Measurements from ENCODE around the gene SCFD2.

SCFD2 gene

GRCh38 chr4:52964561-52965101, 401.2 kb downstream of the SCFD2 start:
- no peak for DNase-seq (ENCODE audit: low read depth in 2 of 2, low spot score in 1 of 2)

- DNase-seq (ENCODE audit: low read depth in 2 of 2, low spot score in 1 of 2) = no peak
Observed at GRCh38 chr4:52964011-52964410, 401.9 kb downstream of the SCFD2 start.

GRCh38 chr4:52962721-52963120, 403.1 kb downstream of the SCFD2 start:
- DNase-seq (ENCODE audit: low read depth in 2 of 2, low spot score in 1 of 2) = no peak

- no peak for DNase-seq (ENCODE audit: low read depth in 2 of 2, low spot score in 1 of 2)
Observed at GRCh38 chr4:52961666-52962412, 404.0 kb downstream of the SCFD2 start.

- DNase-seq (ENCODE audit: low read depth in 2 of 2, low spot score in 1 of 2) = no peak
Observed at GRCh38 chr4:52959541-52959940, 406.3 kb downstream of the SCFD2 start.

- no peak for DNase-seq (ENCODE audit: low read depth in 2 of 2, low spot score in 1 of 2)
Observed at GRCh38 chr4:52957835-52958631, 407.8 kb downstream of the SCFD2 start.

- DNase-seq (ENCODE audit: low read depth in 2 of 2, low spot score in 1 of 2) = no peak
Observed at GRCh38 chr4:52957220-52957686, 408.6 kb downstream of the SCFD2 start.

- no peak for DNase-seq (ENCODE audit: low read depth in 2 of 2, low spot score in 1 of 2)
Observed at GRCh38 chr4:52956691-52957090, 409.2 kb downstream of the SCFD2 start.

- no peak for DNase-seq (ENCODE audit: low read depth in 2 of 2, low spot score in 1 of 2)
Observed at GRCh38 chr4:52954560-52955170, 411.2 kb downstream of the SCFD2 start.

- DNase-seq (ENCODE audit: low read depth in 2 of 2, low spot score in 1 of 2) = no peak
Observed at GRCh38 chr4:52952540-52952939, 413.3 kb downstream of the SCFD2 start.

- DNase-seq (ENCODE audit: low read depth in 2 of 2, low spot score in 1 of 2) = no peak
Observed at GRCh38 chr4:52951016-52951415, 414.8 kb downstream of the SCFD2 start.

GRCh38 chr4:52950226-52950625, 415.6 kb downstream of the SCFD2 start:
- DNase-seq (ENCODE audit: low read depth in 2 of 2, low spot score in 1 of 2) = no peak

GRCh38 chr4:52949336-52949735, 416.5 kb downstream of the SCFD2 start:
- DNase-seq (ENCODE audit: low read depth in 2 of 2, low spot score in 1 of 2) = no peak

- DNase-seq (ENCODE audit: low read depth in 2 of 2, low spot score in 1 of 2) = no peak
Observed at GRCh38 chr4:52948057-52948423, 417.8 kb downstream of the SCFD2 start.

GRCh38 chr4:52947401-52948056, 418.3 kb downstream of the SCFD2 start:
- no peak for DNase-seq (ENCODE audit: low read depth in 2 of 2, low spot score in 1 of 2)

- DNase-seq (ENCODE audit: low read depth in 2 of 2, low spot score in 1 of 2) = no peak
Observed at GRCh38 chr4:52946855-52947254, 419.0 kb downstream of the SCFD2 start.

GRCh38 chr4:52945982-52946381, 419.9 kb downstream of the SCFD2 start:
- DNase-seq (ENCODE audit: low read depth in 2 of 2, low spot score in 1 of 2) = no peak

GRCh38 chr4:52945326-52945898, 420.4 kb downstream of the SCFD2 start:
- no peak for DNase-seq (ENCODE audit: low read depth in 2 of 2, low spot score in 1 of 2)

- DNase-seq (ENCODE audit: low read depth in 2 of 2, low spot score in 1 of 2) = no peak
Observed at GRCh38 chr4:52943677-52944076, 422.2 kb downstream of the SCFD2 start.

- no peak for DNase-seq (ENCODE audit: low read depth in 2 of 2, low spot score in 1 of 2)
Observed at GRCh38 chr4:52942936-52943335, 422.9 kb downstream of the SCFD2 start.

GRCh38 chr4:52941450-52941849, 424.4 kb downstream of the SCFD2 start:
- DNase-seq (ENCODE audit: low read depth in 2 of 2, low spot score in 1 of 2) = no peak
